ENCODE results near the gene METTL6. TPM values are rescaled to one million over a fixed set of nuclear protein-coding genes. Genes with fewer than 3 reads are reported as not detected.
"Not testable (repeated sequence)": the region's sequence is repeated elsewhere in the genome, so short reads cannot be mapped to it uniquely, and the experiment has no call there.

The METTL6 gene
- polyA plus RNA-seq, 1 donor from 2014 or later, result 12.3 TPM

DNA sequence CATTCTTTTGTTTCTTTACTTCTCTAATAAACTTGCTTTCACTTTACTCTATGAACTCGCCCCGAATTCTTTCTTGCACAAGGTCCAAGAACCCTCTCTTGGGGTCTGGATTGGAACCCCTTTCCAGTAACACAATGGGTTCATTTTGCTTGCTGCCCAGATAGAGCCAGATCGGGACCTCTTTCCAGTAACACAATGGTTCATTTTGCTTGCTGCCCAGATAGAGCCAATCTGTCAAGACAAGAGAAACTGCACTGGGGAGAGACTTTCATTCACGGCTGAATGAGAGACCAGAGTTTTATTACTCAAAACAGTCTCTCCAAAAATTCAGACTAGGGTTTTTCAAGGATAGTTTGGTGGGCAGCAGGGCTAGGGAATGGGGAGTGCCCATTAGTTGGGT, 25.4 kb downstream of the METTL6 start:
- Mint-ChIP-seq H3K27me3 (no peaks in the 10 kb centered on the region), H3K27ac (no peak overlapping the region), H3K9me3 (no peaks in the 10 kb centered on the region), H3K4me3 (peak overlapping the region in 3 of 4 donors; percentile 45 to 85 (median 79)), H3K4me1 (peaks cover 19 to 27% (median 26%) of the 10 kb centered on the region in 3 donors), H3K36me3 (no peaks in the 10 kb centered on the region)

GRCh38 chr3:15399970-15400369, 27.4 kb downstream of the METTL6 start:
- H3K27me3 Mint-ChIP-seq, result no peaks in the 10 kb centered on the region
- H3K36me3 Mint-ChIP-seq, result peaks cover 5% of the 10 kb centered on the region
- H3K4me3 Mint-ChIP-seq, result peak overlapping the region in 1 of 4 donors; percentile 43
- H3K27ac Mint-ChIP-seq, result peak overlapping the region in 1 of 3 donors; percentile 31
- no peaks in the 10 kb centered on the region for H3K9me3 Mint-ChIP-seq
- peaks cover 18 to 21% (median 19%) of the 10 kb centered on the region in 3 donors for H3K4me1 Mint-ChIP-seq

DNA sequence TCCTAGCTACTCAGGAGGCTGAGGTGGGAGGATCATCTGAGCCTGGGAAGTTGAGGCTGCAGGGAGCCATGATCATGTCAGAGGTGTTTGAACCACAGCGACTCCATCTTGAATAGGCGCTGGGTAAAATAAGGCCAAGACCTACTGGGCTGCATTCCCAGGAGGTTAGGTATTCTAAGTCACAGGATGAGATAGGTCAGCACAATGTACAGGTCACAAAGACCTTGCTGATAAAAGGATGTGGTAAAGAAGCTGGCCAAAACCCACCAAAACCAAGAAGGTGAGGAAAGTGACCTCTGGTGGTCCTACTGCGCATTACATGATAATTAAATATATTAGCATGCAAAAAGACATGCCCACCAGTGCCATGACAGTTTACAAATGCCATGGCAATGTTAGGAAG, 28.6 kb downstream of the METTL6 start:
- H3K36me3 Mint-ChIP-seq, H3K27me3 Mint-ChIP-seq, H3K9me3 Mint-ChIP-seq, H3K4me3 Mint-ChIP-seq: not testable (repeated sequence)
- peak overlapping the region in 1 of 3 donors; percentile 13 for H3K27ac Mint-ChIP-seq
- H3K4me1 Mint-ChIP-seq, result peaks cover 17 to 19% (median 17%) of the 10 kb centered on the region in 3 donors

DNA sequence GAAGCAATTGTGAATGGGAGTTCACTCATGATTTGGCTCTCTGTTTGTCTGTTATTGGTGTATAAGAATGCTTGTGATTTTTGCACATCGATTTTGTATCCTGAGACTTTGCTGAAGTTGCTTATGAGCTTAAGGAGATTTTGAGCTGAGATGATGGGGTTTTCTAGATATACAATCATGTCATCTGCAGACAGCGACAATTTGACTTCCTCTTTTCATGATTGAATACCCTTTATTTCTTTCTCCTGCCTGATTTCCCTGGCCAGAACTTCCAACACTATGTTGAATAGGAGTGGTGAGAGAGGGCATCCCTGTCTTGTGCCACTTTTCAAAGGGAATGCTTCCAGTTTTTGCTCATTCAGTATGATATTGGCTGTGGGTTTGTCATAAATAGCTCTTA, 34.1 kb downstream of the METTL6 start:
- Mint-ChIP-seq H3K4me1 (peaks cover 18 to 22% (median 20%) of the 10 kb centered on the region in 3 donors), H3K27ac (peak overlapping the region in 1 of 3 donors; percentile 57), H3K4me3 (peak overlapping the region in 1 of 4 donors; percentile 28)
- H3K36me3 Mint-ChIP-seq, H3K9me3 Mint-ChIP-seq, H3K27me3 Mint-ChIP-seq: not testable (repeated sequence)

DNA sequence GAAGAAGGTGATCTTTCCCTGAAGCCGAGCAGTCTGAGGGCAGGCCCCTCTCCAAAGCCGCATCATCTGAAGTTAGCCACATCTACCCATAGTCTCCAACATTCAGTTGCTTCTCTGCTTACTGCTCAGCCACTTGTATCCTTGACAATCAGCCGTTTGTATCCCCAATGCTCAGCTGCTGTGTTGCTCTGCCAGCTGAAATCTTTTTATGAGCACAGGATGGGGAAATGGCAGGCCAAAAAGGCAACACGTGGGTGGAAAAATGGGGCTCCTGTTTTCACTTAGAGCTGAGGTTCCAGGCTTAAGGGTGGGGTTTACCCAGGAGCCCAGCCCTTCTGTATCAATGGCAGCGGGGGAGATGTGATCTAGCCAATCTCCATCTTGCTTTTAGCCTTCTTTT, 36.3 kb downstream of the METTL6 start:
- H3K27ac Mint-ChIP-seq, result peak overlapping the region in 1 of 3 donors; percentile 31
- H3K27me3 Mint-ChIP-seq, result no peaks in the 10 kb centered on the region
- H3K4me3 Mint-ChIP-seq, result peak overlapping the region in 1 of 4 donors; percentile 43
- H3K9me3 Mint-ChIP-seq, result peaks cover 0 to 4% (median 2%) of the 10 kb centered on the region in 3 donors
- peaks cover 3% of the 10 kb centered on the region for H3K36me3 Mint-ChIP-seq
- H3K4me1 Mint-ChIP-seq, result peaks cover 33 to 43% (median 33%) of the 10 kb centered on the region in 3 donors

DNA sequence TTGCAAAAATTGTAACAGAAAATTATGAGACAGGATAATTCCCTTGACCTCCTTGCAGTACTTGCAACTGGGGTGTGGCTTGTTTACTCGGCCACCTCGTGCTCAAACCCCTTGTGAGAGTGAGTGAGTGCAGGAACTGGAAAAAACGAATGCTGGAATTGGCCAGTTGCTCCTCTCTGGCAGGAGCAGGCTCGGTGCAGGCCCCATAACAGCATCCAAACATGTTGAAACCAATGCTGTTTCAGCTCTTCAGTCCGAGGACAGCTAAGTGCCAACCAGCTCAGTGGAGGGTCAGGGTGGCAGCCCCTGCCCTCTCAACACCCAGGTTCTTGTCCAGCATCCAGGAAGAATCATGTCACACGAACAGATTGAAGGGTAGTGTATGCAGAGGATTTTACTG, 36.9 kb downstream of the METTL6 start:
- peaks cover 2% of the 10 kb centered on the region for H3K36me3 Mint-ChIP-seq
- H3K9me3 Mint-ChIP-seq, result peaks cover 0 to 5% (median 4%) of the 10 kb centered on the region in 3 donors
- peaks cover 38 to 49% (median 39%) of the 10 kb centered on the region in 3 donors for H3K4me1 Mint-ChIP-seq
- no peaks in the 10 kb centered on the region for H3K27me3 Mint-ChIP-seq
- H3K4me3 Mint-ChIP-seq, result peak overlapping the region in 2 of 4 donors; percentile 54 to 85
- no peak overlapping the region for H3K27ac Mint-ChIP-seq

- Mint-ChIP-seq H3K4me1 (peaks cover 52 to 65% (median 54%) of the 10 kb centered on the region in 3 donors), H3K4me3 (peak overlapping the region in 2 of 4 donors; percentile 36 to 52), H3K27ac (peak overlapping the region in 2 of 3 donors; percentile 69 to 81)
- not testable (repeated sequence) for H3K36me3 Mint-ChIP-seq, H3K27me3 Mint-ChIP-seq, H3K9me3 Mint-ChIP-seq
These were observed 39.0 kb downstream of the METTL6 start for GRCh38 chr3:15388335-15388734.

DNA sequence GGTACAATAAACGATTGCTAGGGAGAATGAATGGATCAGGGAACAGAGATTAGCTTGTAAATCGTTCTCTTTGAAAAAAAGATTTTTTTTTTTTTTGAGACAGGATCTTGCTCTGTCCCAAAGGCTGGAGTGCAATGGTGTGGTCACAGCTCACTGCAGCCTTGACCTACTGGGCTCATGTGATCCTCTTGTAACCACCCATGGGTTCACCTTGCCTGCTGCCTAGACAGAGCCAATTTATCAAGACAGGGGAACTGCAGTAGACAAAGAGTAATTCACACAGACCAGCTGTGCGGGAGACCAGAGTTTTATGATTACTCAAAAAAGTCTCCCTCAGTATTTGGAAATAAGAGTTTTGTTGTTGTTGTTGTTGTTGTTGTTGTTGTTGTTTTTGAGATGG, 39.6 kb downstream of the METTL6 start:
- Mint-ChIP-seq H3K27me3 (no peaks in the 10 kb centered on the region), H3K9me3 (peaks cover 0 to 5% (median 4%) of the 10 kb centered on the region in 3 donors), H3K27ac (peak overlapping the region; percentile 29 to 71 (median 69)), H3K4me1 (peaks cover 50 to 61% (median 55%) of the 10 kb centered on the region in 3 donors), H3K4me3 (peak overlapping the region in 2 of 4 donors; percentile 77 to 86), H3K36me3 (peaks cover 2% of the 10 kb centered on the region)

DNA sequence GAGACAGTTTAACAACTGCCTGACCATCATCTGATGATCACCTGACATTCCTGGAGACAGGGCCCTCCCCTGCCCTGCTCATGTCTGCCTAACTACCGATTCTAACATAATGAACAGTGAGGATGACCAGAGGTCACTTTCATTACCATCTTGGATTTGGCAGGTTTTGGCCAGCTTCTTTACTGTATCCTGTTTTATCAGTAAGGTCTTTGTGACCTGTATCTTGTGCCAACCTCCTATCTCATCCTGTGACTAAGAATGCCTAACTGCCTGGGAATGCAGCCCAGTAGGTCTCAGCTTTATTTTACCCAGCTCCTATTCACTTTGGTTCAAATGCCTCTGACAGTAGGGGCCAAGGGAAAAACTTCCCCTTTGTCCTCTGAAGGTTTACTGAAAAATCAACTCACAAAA, 40.2 kb downstream of the METTL6 start:
- Mint-ChIP-seq H3K4me1 (peaks cover 52 to 65% (median 61%) of the 10 kb centered on the region in 3 donors), H3K4me3 (peak overlapping the region in 3 of 4 donors; percentile 41 to 86 (median 77)), H3K36me3 (peaks cover 2% of the 10 kb centered on the region), H3K9me3 (peaks cover 0 to 5% (median 4%) of the 10 kb centered on the region in 3 donors), H3K27me3 (no peaks in the 10 kb centered on the region), H3K27ac (peak overlapping the region in 2 of 3 donors; percentile 29 to 35)

DNA sequence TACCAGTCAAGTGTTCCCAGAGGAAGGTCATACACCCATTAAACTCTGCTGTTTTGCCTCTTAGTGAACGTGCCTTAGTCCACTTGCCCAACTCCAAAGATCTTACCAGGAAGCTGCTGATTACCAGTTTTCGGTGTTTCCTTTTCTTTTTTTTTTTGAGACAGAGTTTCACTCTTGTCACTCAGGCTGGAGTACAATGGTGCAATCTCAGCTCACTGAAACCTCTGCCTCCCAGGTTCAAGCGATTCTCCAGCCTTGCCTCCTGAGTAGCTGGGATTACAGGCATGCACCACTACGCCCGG, 40.7 kb downstream of the METTL6 start:
- H3K27ac Mint-ChIP-seq, H3K9me3 Mint-ChIP-seq, H3K27me3 Mint-ChIP-seq, H3K36me3 Mint-ChIP-seq: not testable (repeated sequence)
- peaks cover 52 to 67% (median 63%) of the 10 kb centered on the region in 3 donors for H3K4me1 Mint-ChIP-seq
- H3K4me3 Mint-ChIP-seq, result peak overlapping the region in 1 of 4 donors; percentile 79

DNA sequence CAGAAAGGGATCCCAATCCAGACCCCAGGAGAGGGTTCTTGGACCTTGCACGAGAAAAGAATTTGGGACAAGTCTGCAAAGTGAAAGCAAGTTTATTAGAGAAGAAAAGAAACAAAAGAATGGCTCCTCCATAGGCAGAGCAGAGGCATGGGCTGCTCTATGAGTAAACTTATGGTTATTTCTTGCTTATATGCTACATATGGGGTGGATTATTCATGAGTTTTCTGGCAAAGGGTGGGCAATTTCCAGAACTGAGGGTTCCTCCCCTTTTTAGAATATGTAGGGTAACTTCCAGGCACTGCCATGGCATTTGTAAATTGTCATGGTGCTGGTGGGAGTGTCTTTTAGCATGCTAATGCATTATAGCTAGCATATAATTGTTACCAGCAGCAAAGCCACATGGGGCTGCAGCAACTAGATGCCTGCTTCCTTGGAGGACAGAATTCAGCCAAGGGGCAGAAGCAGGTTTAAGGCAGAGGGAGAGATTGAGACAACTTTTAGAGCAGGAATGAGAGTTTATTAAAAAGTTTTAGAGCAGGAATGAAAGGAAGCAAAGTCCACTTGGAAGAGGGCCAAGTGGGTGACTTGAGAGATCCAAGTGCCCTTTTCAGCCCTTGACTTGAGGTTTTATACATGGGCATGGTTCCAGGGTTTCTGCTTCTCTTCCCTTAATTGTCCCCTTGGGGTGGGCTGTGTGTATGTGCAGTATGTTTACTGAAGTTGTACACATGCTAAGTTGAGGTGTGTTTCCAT, 41.3 kb downstream of the METTL6 start:
- peaks cover 2% of the 10 kb centered on the region for H3K36me3 Mint-ChIP-seq
- peak overlapping the region; percentile 47 to 91 (median 90) for H3K27ac Mint-ChIP-seq
- H3K9me3 Mint-ChIP-seq, result peaks cover 0 to 5% (median 4%) of the 10 kb centered on the region in 3 donors
- peak overlapping the region in 3 of 4 donors; percentile 21 to 80 (median 30) for H3K4me3 Mint-ChIP-seq
- H3K4me1 Mint-ChIP-seq, result peaks cover 54 to 70% (median 63%) of the 10 kb centered on the region in 3 donors
- H3K27me3 Mint-ChIP-seq, result no peaks in the 10 kb centered on the region

GRCh38 chr3:15385238-15385695, 42.1 kb downstream of the METTL6 start:
- peaks cover 48 to 64% (median 57%) of the 10 kb centered on the region in 3 donors for H3K4me1 Mint-ChIP-seq
- H3K36me3 Mint-ChIP-seq, H3K27me3 Mint-ChIP-seq, H3K9me3 Mint-ChIP-seq: not testable (repeated sequence)
- peak overlapping the region; percentile 19 to 89 (median 65) for H3K4me3 Mint-ChIP-seq
- H3K27ac Mint-ChIP-seq, result peak overlapping the region; percentile 47 to 91 (median 90)

DNA sequence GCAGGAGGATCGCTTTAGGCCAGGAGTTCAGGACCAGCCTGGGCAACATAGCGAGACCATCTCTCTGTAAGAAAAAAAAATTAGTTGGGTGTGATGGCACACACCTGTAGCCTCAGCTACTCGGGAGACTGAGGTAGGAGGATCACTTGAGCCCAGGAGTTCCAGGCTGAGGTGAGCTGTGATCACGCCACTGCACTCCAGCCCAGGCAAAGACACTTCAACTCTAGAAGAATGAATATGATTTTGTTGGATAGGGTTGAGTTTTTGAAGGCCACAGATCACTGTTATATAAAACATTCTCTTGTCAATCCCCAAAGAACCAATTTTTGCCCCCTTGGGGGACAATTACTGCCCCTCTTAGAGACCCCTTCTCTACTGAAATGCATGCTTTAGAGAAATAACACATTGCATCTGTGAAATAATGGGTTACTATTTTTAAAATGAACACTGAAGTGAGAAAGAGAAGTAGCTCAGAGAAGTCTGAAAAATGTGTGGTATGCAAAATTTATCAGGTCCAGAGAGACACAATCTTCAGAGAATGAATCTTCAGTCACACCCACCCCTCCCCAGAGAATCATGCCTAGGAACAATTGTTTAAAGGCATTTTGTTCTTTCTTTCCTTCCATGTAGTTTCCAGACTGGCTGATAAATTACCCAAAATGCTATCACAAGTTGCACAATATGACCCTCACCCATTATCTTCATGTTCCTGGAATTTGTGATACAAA, 42.7 kb downstream of the METTL6 start:
- Mint-ChIP-seq H3K27ac (peak overlapping the region; percentile 47 to 91 (median 90)), H3K9me3 (peaks cover 0 to 5% (median 2%) of the 10 kb centered on the region in 3 donors), H3K4me3 (peak overlapping the region; percentile 19 to 89 (median 72)), H3K36me3 (peaks cover 2% of the 10 kb centered on the region), H3K27me3 (no peaks in the 10 kb centered on the region), H3K4me1 (peaks cover 48 to 61% (median 54%) of the 10 kb centered on the region in 3 donors)

DNA sequence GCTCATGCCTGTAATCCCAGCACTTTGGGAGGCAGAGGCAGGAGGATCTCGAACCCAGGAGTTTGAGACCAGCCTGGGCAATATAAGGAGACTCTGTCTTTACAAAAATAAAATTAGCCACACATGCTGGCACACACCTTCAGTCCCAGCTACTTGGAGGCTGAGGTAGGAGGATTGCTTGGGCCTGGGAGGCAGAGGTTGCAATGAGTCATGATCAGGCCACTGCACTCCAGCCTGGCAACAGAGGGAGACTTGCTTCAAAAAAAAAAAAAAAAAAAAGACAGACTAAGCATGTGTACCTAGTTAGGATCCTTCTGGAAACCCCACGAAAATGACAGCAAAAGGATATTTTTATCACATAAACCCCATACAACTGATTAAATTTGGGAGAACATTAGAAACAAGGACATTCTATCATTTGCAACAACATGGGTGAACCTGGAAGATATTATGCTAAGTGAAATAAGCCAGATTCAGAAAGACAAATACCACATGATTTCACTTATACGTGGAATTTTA, 44.9 kb downstream of the METTL6 start:
- H3K9me3 Mint-ChIP-seq, result peaks cover 0 to 5% (median 2%) of the 10 kb centered on the region in 3 donors
- peaks cover 48 to 58% (median 55%) of the 10 kb centered on the region in 3 donors for H3K4me1 Mint-ChIP-seq
- H3K4me3 Mint-ChIP-seq, result peak overlapping the region in 2 of 4 donors; percentile 6 to 48
- no peaks in the 10 kb centered on the region for H3K27me3 Mint-ChIP-seq
- H3K27ac Mint-ChIP-seq, result peak overlapping the region; percentile 23 to 52 (median 32)
- H3K36me3 Mint-ChIP-seq, result peaks cover 2% of the 10 kb centered on the region
